GM18508 (cell line): ENCODE data around the gene PRPS2.

Source experiments
- ATAC-seq: cut with Tn5 transposase; IDR thresholded peaks from one replicate; pipeline ENCODE4 v1.9.1; 2021; ENCODE audit warnings: moderate number of reproducible peaks; ENCODE audit not compliant: insufficient read depth, unreplicated experiment

Gene PRPS2

DNA sequence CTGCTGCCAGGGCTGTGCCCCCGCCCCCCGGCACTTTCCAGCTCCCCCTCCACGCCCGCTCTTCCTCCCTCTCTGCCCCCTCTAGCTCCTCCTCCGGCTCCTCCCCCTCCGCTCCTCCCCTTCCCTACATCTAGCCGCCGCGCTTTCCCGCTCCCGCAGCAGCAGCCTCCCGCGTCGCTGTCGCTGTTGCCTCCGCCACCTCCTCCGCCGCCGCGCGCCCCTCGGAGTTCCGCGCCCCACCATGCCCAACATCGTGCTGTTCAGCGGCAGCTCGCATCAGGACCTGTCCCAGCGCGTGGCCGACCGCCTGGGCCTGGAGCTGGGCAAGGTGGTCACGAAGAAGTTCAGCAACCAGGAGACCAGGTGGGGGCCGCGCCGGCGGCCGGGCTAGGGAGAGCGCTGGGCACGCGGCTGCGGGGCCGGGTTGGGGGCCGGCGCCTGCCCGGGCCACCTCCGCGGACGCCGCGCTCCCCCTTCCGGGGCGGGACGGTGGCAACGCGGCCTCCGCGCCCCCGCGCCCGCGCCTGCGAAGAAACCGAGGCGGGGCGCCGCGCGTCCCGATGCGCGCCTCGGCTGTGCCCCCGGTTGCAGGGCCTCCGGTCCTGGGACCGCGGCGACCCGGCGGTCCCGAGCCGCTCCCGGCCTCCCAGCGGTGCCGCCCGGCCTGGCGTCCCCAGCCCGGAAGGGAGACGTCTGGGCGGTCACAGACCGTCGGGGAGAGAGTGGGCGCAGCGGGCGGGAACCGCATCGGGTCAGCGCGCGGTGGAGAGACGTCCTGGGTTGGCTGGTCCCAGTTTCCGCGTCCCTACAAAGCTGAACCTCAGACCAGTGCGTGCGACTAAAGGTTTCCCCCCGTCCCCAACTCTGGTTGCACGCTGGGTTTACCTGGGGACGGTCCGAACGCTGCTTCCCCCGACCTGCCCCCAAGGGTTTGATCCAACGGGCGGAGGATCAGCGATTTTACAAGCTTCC lies at the start of gene PRPS2:
Gene PRPS2 (plus strand): TSS at position 156 of the 972 bp plus-strand sequence. CDS start 86 bp downstream, at position 242.
- ATAC-seq = no peak

GRCh38 chrX:12741416-12741815 lies 49.8 kb upstream of the PRPS2 start:
- no peak for ATAC-seq

DNA sequence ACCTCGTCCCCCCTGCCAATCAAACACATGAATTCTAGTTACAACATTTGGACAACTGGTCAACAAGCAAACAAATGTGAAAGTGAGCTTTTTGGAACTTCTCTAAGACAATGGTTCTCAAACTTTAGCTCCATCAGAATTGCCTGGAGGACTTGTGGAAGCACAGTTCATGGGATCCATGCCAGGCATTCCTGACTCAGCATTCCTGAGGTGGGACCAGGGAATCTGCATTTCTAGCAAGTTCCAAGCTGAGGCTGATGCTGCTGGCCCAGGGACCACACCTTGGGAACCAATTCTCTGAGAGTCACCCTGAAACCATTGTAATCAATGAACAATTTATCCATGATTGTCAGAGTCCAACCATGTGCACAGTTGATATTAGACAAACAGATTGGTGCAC lies 43.8 kb upstream of the PRPS2 start:
- ATAC-seq = no peak

GRCh38 chrX:12751887-12752286 lies 39.3 kb upstream of the PRPS2 start:
- no peak for ATAC-seq

DNA sequence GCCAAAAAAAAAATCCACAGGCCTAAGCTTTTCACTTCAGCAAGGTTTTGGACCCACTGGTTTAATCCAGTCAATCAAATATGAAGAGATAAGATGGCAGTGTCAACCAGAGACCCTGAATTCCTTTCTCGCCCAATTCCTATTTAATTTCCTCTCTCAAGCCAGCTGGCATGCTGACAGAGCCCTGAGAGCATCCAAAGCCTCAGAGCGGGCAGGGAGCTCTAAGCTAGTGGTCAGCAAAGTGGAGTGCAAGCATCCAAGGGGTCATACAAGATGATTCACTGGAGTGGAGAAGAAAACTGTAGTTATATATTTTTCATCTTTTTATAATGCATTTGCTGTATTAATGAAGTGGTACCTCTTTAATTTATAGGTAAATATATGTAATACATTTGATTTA lies 37.8 kb upstream of the PRPS2 start:
- no peak for ATAC-seq

GRCh38 chrX:12758291-12758690 lies 32.9 kb upstream of the PRPS2 start:
- ATAC-seq = no peak

GRCh38 chrX:12767856-12768255 lies 23.4 kb upstream of the PRPS2 start:
- ATAC-seq = no peak

DNA sequence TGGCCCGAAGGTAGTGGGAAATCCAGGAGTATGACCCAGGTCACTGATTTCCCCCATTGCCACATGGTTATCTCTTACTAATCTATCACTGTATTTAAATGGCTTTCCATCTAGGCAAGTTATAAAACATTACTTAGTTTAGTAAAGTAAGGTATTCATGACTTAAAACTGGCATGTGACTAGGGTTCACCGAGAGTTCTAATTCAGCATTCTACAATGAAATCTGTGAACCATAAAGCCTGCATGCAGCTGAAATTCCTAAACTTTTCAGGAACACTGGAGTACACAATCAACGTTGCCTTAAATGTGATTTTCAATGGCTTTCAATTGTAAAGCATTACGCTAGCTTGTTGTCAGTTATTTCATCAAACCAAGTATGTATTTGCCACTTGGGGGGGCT lies 22.7 kb upstream of the PRPS2 start:
- ATAC-seq = no peak

- no peak for ATAC-seq
Measured at GRCh38 chrX:12770440-12770839, 20.8 kb upstream of the PRPS2 start.

DNA sequence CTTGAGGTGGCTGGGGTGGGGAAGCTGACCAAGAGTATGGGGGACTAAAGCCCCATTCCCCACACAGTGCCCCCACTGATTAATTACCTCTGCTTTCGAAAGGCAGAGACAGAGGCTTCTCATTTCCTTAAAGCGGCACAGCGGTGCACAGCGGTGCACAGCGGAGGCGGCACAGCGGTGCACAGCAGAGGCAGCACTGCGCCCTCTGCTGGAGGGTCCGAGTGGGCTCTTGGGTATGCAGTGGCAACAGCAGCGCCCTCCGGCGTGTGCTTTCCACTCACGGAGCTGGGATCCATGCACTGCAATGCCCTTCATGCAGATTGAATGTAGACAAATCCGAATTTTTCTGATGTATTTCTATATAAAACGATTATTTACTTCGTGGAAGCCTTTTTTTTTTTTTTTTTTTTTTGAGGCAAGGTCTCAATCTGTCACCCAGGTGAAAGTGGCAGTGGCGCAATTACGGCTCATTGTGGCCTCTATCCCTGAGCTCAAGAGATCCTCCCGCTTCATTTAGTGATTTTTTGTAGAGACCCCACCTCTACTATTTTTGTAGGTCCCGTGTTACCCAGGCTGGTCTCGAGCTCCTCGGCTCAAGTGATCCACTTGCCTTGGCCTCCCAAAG lies 19.7 kb upstream of the PRPS2 start:
- peak; percentile 61 for ATAC-seq

DNA sequence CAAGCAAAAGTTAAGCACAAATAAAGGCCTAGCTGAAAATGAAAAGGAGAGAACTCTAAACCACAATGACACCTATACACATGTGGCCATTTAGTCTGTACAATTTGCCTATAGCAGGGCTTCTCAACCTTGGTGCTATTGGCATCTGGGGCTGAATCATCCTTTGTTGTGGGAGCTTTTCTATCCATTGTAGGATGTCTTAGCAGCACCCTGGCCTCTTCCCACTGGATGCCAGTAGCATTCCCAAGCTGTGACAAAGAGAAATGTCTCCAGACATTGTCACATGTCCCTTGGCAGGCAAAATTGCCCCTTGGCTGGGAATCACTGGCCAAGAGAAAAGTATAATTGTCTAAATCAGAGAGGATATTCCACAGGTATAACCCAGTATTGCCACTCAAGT lies 13.5 kb upstream of the PRPS2 start:
- ATAC-seq = no peak

DNA sequence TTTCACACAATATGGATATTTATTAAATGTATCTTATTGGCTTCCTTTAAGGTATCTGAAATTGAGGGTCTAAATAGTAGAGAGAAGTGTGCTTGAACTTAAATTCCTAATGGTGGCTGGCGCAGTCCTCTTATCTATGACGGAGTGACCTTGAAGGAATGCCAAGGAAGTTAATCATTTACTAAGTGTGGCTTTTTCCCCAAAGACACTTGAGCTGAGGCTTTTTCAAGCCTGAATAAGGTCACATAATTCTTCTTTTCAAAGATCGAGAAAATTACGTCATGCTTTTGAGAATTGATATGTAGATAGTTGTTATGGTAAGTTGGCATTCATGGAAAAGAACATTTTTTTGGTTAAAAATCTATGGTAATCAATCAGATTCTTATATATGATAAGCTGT lies 11.7 kb upstream of the PRPS2 start:
- no peak for ATAC-seq

DNA sequence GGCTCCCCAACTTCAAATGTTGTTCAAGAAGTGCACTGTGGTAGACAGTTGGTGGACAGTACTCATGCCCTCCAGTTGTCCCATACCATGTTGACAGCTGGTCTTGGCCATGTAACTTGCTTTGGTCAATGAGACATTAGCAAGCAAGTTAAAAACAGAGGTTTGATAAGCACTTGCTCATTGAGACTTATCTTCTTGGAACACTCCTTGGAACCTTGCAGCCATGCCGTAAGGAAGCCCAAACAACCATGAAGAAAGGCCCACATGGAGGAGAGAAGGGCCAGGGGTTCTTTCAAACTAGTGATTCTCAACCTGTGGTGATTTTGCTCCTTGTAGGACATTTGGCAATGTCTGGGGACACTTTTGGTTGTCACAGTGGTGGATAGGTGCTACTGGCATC lies 2.6 kb upstream of the PRPS2 start:
- ATAC-seq = no peak

DNA sequence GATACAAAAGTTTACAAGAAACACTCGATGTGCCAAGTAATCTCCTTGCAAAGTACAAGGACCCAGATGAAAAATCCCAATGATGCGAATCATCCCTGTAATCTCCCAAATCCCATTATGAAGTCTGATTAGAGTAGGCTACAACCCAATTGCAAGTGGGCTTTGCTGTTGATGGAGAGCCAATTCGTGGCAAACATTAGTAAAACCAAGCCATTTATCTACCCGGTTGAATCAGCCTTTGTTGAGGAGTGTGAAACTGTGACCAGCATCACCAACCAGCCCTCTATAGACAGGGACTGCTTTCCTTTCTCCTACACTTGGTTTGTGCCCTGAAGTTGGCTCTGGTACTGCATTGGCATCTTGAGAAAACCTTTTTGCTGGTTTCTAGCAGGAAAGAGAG lies 1.2 kb upstream of the PRPS2 start:
- ATAC-seq = no peak

GRCh38 chrX:12790885-12791256 lies 341 bp upstream of the PRPS2 start:
- ATAC-seq = no peak

DNA sequence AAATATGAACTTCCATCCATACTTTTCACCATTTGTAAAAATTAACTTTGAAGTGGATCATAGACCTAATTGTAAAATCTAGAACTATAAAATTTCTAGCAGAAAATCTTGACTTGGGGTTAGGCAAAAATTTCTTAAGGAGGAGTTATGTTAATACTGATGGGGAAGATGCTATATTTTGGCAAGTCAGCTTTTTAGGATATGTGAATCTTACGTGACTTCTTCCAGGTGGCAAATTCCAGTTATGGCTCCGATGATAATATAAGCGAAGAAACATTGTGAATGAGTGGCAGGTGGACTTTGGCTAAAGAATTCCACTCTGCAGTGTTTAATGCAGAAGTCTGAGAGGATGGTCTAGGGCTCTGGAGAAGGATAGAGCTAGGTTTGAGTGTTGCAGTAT lies 1.5 kb downstream of the PRPS2 start:
- ATAC-seq = no peak

DNA sequence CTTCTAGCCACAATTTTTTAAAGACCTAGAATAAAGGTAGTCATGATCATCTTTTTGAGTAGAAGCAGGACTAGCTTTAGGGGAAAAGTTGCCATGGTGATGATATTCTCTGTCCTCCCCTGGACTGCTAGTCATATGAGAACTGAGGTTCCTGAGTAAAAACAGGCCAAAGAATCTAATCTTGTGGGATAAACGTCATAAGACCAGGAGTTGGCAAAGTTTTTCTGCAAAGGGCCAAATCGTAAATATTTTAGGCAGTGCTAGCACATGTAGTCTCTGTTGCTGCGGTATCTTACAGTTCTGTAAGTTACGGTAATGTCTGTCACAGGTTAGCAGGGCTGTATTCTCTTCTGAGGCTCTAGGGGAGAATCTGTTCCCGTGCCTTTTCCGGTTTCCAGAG lies 3.4 kb downstream of the PRPS2 start:
- ATAC-seq = no peak

DNA sequence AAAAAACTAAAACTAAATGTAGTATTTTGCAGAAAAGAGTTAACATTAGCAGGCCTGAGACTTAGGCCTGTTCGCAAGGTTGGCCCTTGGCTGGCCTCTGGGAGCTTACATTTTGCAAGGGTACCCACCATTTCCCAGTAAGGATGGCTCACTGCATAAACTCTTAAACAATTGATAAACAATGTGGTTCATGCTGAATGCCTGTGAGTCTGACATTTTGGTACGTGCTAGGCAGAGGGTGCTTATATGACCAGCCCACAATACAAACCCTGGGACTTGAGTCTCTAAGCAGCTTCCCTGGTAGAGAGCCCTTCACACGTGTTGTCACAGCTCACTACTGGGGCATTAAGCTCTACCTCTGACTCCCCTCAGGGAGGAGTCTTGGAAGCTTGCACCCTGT lies 7.4 kb downstream of the PRPS2 start:
- ATAC-seq = no peak

DNA sequence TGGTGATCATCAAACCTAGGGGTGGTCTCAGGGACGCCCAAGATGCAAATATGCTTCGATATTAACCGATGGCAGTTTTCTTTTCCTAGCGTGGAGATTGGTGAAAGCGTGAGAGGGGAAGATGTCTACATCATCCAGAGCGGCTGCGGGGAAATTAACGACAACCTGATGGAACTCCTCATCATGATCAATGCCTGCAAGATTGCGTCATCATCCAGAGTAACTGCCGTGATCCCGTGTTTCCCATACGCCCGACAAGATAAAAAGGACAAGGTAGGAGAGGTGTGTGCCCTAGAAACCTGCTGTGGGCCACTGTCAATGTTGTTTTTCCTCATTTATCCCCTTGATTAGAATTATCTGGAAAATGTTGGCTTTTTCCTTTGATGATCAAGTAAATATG lies 7.9 kb downstream of the PRPS2 start:
- ATAC-seq = no peak

GRCh38 chrX:12802741-12803140 lies 11.5 kb downstream of the PRPS2 start:
- no peak for ATAC-seq

DNA sequence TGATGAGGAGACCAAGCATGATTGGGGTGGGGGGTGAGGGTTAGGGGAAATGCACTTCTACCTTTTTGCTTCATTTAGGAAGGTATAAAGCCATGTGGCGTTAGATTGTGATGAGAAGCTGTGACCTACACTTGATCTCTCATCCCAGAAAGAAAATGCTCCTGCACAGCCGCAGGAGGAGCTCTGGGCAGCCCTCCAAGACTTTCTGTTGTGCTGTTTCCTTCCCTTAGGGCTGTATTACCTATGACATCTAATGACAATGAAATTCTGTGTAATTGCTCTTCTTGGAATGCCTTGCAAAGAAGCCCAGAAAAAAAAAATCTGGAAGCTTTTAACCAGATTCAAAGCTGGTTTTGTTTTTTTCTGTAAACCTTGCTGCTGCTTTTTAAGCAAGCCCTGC lies 13.4 kb downstream of the PRPS2 start:
- no peak for ATAC-seq

DNA sequence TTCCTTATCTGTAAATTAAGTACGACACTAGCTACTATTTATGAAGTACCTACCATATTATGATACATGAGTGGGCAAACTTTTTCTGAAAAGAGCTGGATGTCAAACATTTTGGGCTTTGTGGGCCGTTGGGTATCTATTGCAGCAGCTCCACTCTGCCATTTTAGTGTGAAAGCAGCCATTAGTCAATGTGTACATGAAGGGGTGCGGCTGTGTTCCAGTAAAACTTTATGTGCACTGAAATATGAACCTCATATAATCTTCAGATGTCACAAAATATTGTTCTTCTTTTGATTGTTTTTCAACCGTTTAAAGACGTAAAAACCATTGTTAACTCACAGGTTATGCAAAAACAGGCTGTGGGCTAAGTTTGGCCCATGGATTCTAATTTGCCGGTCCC lies 14.1 kb downstream of the PRPS2 start:
- ATAC-seq = no peak
